Hepatocyte (in vitro differentiated cells): ENCODE results near the gene CCBE1.

Source experiments
- EZH2phosphoT487 ChIP-seq: fragments of 200-600 bp; sonication (generic); IDR thresholded peaks from one replicate; pipeline ENCODE4 v1.6.1; 2018; ENCODE audit warnings: antibody characterized with exemption, mild to moderate bottlenecking, low read depth, moderate library complexity; ENCODE audit not compliant: unreplicated experiment, severe bottlenecking
- TF ChIP-seq, protein P1 (sequence below): fragments of 200-600 bp; sonication (generic); IDR thresholded peaks from 2 replicates; pipeline ENCODE4 v1.5.1; 2016; ENCODE audit warnings: antibody characterized with exemption, mild to moderate bottlenecking; ENCODE audit not compliant: poor library complexity

GRCh38 chr18:59488899-59489298, 208.3 kb downstream of the CCBE1 start:
- TF ChIP-seq, protein P1, sequence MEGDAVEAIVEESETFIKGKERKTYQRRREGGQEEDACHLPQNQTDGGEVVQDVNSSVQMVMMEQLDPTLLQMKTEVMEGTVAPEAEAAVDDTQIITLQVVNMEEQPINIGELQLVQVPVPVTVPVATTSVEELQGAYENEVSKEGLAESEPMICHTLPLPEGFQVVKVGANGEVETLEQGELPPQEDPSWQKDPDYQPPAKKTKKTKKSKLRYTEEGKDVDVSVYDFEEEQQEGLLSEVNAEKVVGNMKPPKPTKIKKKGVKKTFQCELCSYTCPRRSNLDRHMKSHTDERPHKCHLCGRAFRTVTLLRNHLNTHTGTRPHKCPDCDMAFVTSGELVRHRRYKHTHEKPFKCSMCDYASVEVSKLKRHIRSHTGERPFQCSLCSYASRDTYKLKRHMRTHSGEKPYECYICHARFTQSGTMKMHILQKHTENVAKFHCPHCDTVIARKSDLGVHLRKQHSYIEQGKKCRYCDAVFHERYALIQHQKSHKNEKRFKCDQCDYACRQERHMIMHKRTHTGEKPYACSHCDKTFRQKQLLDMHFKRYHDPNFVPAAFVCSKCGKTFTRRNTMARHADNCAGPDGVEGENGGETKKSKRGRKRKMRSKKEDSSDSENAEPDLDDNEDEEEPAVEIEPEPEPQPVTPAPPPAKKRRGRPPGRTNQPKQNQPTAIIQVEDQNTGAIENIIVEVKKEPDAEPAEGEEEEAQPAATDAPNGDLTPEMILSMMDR: no peak
- no peak for TF ChIP-seq EZH2phosphoT487
